HepG2 (cell line): ENCODE data around the gene SSC5D. TPM values are rescaled to one million over a fixed set of nuclear protein-coding genes. Genes with fewer than 3 reads are reported as not detected.

Experiments used
- CREM ChIP-seq, 2 experiments: sonication (generic) in 1 of 2; formaldehyde crosslinking in 1 of 2; IDR thresholded peaks; 2 replicates each; pipeline versions ENCODE4 v1.4.0 to v1.6.1; 2016 to 2020; ENCODE audit warnings: antibody characterized with exemption in 1 of 2, mild to moderate bottlenecking in 1 of 2, missing genetic modification reagents in 1 of 2
- FOSL2 ChIP-seq: sonication (generic); formaldehyde crosslinking; IDR thresholded peaks from 2 replicates; pipeline ENCODE4 v1.4.0; 2020; ENCODE audit warnings: missing genetic modification reagents
- GLI4 ChIP-seq: sonication (generic); formaldehyde crosslinking; IDR thresholded peaks from 2 replicates; pipeline ENCODE4 v1.5.1; 2020; ENCODE audit warnings: missing genetic modification reagents, mild to moderate bottlenecking, moderate library complexity, borderline replicate concordance
- HINFP ChIP-seq: sonication (generic); formaldehyde crosslinking; IDR thresholded peaks from 2 replicates; pipeline ENCODE4 v1.4.0; 2020; ENCODE audit warnings: low read depth, mild to moderate bottlenecking, missing genetic modification reagents
- IRF9 ChIP-seq: sonication (generic); formaldehyde crosslinking; IDR thresholded peaks from 2 replicates; pipeline ENCODE4 v1.8.0; 2022; ENCODE audit warnings: missing genetic modification reagents, mild to moderate bottlenecking, borderline replicate concordance
- JUNB ChIP-seq: sonication (generic); formaldehyde crosslinking; IDR thresholded peaks from 2 replicates; pipeline ENCODE4 v1.8.0; 2022; ENCODE audit warnings: missing genetic modification reagents, mild to moderate bottlenecking, borderline replicate concordance
- KDM4B ChIP-seq: sonication (generic); formaldehyde crosslinking; IDR thresholded peaks from 2 replicates; pipeline ENCODE4 v1.4.0; 2020; ENCODE audit warnings: missing genetic modification reagents
- KDM6A ChIP-seq: IDR thresholded peaks from 2 replicates; pipeline ENCODE4 v1.6.1; 2016; ENCODE audit warnings: low read depth
- KLF9 ChIP-seq: IDR thresholded peaks from 2 replicates; pipeline ENCODE4 v1.6.1; 2016; ENCODE audit warnings: low read depth
- MXD3 ChIP-seq: IDR thresholded peaks from 2 replicates; pipeline ENCODE4 v1.6.1; 2016; ENCODE audit warnings: mild to moderate bottlenecking, missing biosample characterization, missing genetic modification reagents
- NFATC3 ChIP-seq: sonication (generic); formaldehyde crosslinking; IDR thresholded peaks from 2 replicates; pipeline ENCODE4 v1.5.1; 2020; ENCODE audit warnings: mild to moderate bottlenecking, missing genetic modification reagents
- REXO4 ChIP-seq: sonication (generic); formaldehyde crosslinking; IDR thresholded peaks from 2 replicates; pipeline ENCODE4 v1.8.0; 2022; ENCODE audit warnings: missing genetic modification reagents, mild to moderate bottlenecking, borderline replicate concordance
- SALL2 ChIP-seq: sonication (generic); formaldehyde crosslinking; IDR thresholded peaks from 2 replicates; pipeline ENCODE4 v1.8.1; 2023; ENCODE audit warnings: mild to moderate bottlenecking, missing genetic modification reagents, inconsistent platforms
- SATB2 ChIP-seq: sonication (generic); formaldehyde crosslinking; IDR thresholded peaks from 2 replicates; pipeline ENCODE4 v1.5.0; 2020; ENCODE audit warnings: missing genetic modification reagents
- SPEN ChIP-seq: sonication (generic); formaldehyde crosslinking; IDR thresholded peaks from 2 replicates; pipeline ENCODE4 v1.5.1; 2020; ENCODE audit warnings: low read depth, mild to moderate bottlenecking, missing genetic modification reagents
- THAP8 ChIP-seq: sonication (generic); formaldehyde crosslinking; IDR thresholded peaks from 2 replicates; pipeline ENCODE4 v1.5.1; 2020; ENCODE audit warnings: missing genetic modification reagents, mild to moderate bottlenecking, borderline replicate concordance
- ZNF251 ChIP-seq: sonication (generic); formaldehyde crosslinking; IDR thresholded peaks from 2 replicates; pipeline ENCODE4 v1.9.0; 2021; ENCODE audit warnings: mild to moderate bottlenecking, missing genetic modification reagents
- ZNF331 ChIP-seq: sonication (generic); formaldehyde crosslinking; IDR thresholded peaks from 2 replicates; pipeline ENCODE4 v1.4.0; 2020; ENCODE audit warnings: missing genetic modification reagents
- ZNF451 ChIP-seq: sonication (generic); formaldehyde crosslinking; IDR thresholded peaks from 2 replicates; pipeline ENCODE4 v1.5.0; 2020; ENCODE audit warnings: mild to moderate bottlenecking, missing genetic modification reagents
- ZNF484 ChIP-seq: sonication (generic); formaldehyde crosslinking; IDR thresholded peaks from 2 replicates; pipeline ENCODE4 v1.5.1; 2020; ENCODE audit warnings: mild to moderate bottlenecking, low read depth, missing genetic modification reagents, borderline replicate concordance
- ZNF501 ChIP-seq: sonication (generic); formaldehyde crosslinking; IDR thresholded peaks from 2 replicates; pipeline ENCODE4 v1.5.1; 2020; ENCODE audit warnings: mild to moderate bottlenecking, moderate library complexity, missing genetic modification reagents
- ZNF557 ChIP-seq: sonication (generic); formaldehyde crosslinking; IDR thresholded peaks from 2 replicates; pipeline ENCODE4 v1.4.0; 2020; ENCODE audit warnings: missing genetic modification reagents
- ZNF709 ChIP-seq: sonication (generic); formaldehyde crosslinking; IDR thresholded peaks from 2 replicates; pipeline ENCODE4 v1.5.0; 2020; ENCODE audit warnings: mild to moderate bottlenecking, missing genetic modification reagents
- ZSCAN25 ChIP-seq: sonication (generic); formaldehyde crosslinking; IDR thresholded peaks from 2 replicates; pipeline ENCODE4 v1.8.0; 2022; ENCODE audit warnings: mild to moderate bottlenecking, missing genetic modification reagents
- polyA plus RNA-seq, 8 experiments: library from polyadenylated mRNA; depleted of rRNA in 3 of 8; stranded (reverse) in 7 of 8; unstranded in 1 of 8; fragments of >200 nt; fragmentation: Illumina TruSeq in 4 of 8; extraction: Trizol in 4 of 8; gene quantifications; 2 replicates each; pipeline versions ENCODE4 v1.2.1 to v1.2.3, GENCODE V29; 2011 to 2016; ENCODE audit warnings: low read depth in 4 of 8, missing spikeins in 1 of 8, mixed read lengths in 1 of 8; ENCODE audit not compliant: insufficient read depth in 1 of 8
- total RNA-seq, 5 experiments: library from RNA; depleted of rRNA; stranded (reverse); fragments of >200 nt; fragmentation: Illumina TruSeq; extraction: Trizol; gene quantifications; 2 replicates each; pipeline ENCODE4 v1.2.3, GENCODE V29; 2016; ENCODE audit warnings: low read depth in 1 of 5
- TF ChIP-seq, protein P1 (sequence below): sonication (generic); formaldehyde crosslinking; IDR thresholded peaks from 2 replicates; pipeline ENCODE4 v1.9.0; 2021; ENCODE audit warnings: missing genetic modification reagents, borderline replicate concordance

SSC5D gene
- total and polyA plus RNA-seq, 2 of the 13 experiments (the other 11 are each of a cell fraction or from before 2014, with no cell fraction given): not detected

DNA sequence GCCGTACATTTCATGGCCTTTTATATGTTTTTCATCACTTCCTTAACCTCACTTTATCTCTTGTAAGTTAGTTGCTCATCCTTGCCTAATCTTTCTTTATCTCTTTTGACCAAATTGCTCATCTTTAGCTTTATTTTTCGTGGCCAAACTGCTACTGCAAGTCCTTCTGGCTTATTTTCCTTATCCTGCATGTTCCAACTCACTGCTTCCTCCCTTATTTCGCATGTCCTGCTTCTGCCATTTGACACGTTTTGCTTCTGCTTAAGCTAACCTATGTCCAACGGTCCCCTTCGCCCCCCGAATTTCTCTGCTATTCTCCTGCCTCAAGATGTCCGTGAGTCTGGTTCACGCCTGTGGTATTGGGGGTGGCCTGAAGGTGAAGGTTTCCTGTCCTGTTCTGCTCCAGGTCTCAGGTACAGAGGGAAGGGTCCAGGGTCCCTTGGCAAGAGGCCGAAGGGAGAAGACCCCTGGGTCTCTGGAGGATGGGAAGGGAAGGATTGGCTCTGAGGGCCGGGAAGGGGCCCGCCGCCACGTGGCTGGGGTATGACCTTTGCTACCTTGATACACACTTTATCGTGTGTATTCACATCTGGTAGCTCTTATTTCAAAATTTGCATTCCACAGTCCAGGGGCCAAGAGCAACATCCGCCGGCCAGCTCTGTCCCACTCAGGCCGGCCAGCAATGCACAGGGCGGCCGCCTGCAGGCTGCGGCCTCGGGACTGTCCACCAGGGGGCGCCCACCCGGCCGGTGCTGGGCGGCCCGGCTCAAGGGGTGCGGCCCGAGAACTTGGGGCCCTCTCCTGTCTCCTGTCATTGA is 20.8 kb upstream of the SSC5D start (continued):
- no peak for TF ChIP-seq ZNF484 (CRISPR knock-in tag)
- TF ChIP-seq FOSL2 (CRISPR knock-in tag): no peak; the same call in none of the 2 replicates
- peak; percentile 48 for TF ChIP-seq ZNF331
- no peak for TF ChIP-seq KDM6A (CRISPR knock-in tag)
- TF ChIP-seq IRF9: peak; percentile 33; the same call in 1 of the 2 replicates
- no peak for TF ChIP-seq SALL2 (CRISPR knock-in tag)
- no peak for TF ChIP-seq JUNB (CRISPR knock-in tag)
- TF ChIP-seq THAP8: no peak
- no peak for TF ChIP-seq ZNF251 (CRISPR knock-in tag)
- no peak for TF ChIP-seq HINFP (CRISPR knock-in tag)
- TF ChIP-seq CREM (IDR thresholded peaks at IDR 0.05): no peak
- no peak for TF ChIP-seq CREM (CRISPR knock-in tag; IDR thresholded peaks at IDR 0.05)
- TF ChIP-seq KLF9 (CRISPR knock-in tag): no peak
- TF ChIP-seq GLI4 (CRISPR knock-in tag): peak; percentile 66; the same call in 1 of the 2 replicates
- TF ChIP-seq KDM4B: no peak
- no peak for TF ChIP-seq SATB2 (CRISPR knock-in tag)
- TF ChIP-seq SPEN (CRISPR knock-in tag): peak; percentile 57; the same call in 1 of the 2 replicates
- TF ChIP-seq REXO4 (CRISPR knock-in tag): no peak
- TF ChIP-seq ZNF501 (CRISPR knock-in tag): peak; percentile 72
- TF ChIP-seq ZSCAN25 (CRISPR knock-in tag): no peak
- TF ChIP-seq, protein P1, sequence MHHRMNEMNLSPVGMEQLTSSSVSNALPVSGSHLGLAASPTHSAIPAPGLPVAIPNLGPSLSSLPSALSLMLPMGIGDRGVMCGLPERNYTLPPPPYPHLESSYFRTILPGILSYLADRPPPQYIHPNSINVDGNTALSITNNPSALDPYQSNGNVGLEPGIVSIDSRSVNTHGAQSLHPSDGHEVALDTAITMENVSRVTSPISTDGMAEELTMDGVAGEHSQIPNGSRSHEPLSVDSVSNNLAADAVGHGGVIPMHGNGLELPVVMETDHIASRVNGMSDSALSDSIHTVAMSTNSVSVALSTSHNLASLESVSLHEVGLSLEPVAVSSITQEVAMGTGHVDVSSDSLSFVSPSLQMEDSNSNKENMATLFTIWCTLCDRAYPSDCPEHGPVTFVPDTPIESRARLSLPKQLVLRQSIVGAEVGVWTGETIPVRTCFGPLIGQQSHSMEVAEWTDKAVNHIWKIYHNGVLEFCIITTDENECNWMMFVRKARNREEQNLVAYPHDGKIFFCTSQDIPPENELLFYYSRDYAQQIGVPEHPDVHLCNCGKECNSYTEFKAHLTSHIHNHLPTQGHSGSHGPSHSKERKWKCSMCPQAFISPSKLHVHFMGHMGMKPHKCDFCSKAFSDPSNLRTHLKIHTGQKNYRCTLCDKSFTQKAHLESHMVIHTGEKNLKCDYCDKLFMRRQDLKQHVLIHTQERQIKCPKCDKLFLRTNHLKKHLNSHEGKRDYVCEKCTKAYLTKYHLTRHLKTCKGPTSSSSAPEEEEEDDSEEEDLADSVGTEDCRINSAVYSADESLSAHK: no peak
- no peak for TF ChIP-seq NFATC3
- TF ChIP-seq ZNF557 (CRISPR knock-in tag): no peak
- no peak for TF ChIP-seq MXD3 (CRISPR knock-in tag)
- TF ChIP-seq ZNF709: no peak
- TF ChIP-seq ZNF451 (CRISPR knock-in tag): no peak
